ENCODE results near the gene PPARD.
A peak's percentile ranks its signal among the peaks of the same experiment; 100 is the strongest.

PPARD gene

DNA sequence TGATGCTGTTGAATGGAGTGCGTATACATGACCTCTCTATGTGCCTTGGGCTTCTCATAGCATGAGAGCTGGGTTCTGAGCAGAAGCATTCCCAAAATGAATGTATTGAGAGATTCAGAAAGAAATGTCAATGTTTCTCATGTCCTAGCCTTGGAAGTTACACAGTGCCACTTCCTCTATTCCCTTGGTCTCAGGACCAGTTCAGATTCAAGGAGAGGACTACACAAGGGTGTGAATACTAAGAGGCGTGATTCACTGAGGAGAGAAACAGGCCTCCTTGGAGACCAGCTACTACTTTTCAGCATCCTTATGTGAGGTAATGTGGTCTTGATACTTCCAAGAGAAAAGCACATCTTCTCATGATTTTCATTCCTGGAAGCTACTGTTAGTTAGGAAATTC, 10.4 kb downstream of the PPARD start:
- Histone ChIP-seq H2AFZ (ENCODE audit: low read depth, low read length) (no peak overlapping the region), H2BK12ac (ENCODE audit: low read length in 2 of 2) (no peak overlapping the region), H3K4me3 (ENCODE audit: insufficient read depth in 1 of 2, low read depth in 1 of 2, low read length in 2 of 2) (no peak overlapping the region), H4K91ac (ENCODE audit: low read length) (no peak overlapping the region), H2BK120ac (ENCODE audit: low read depth, low read length) (no peak overlapping the region), H3K79me1 (replicated peaks; ENCODE audit: low read length, poor library complexity, severe bottlenecking) (peaks cover 14% of the 10 kb centered on the region), H3K23ac (ENCODE audit: low read length in 2 of 2) (no peak overlapping the region), H2AK5ac (ENCODE audit: low read length, severe bottlenecking) (no peak overlapping the region), H3K9ac (ENCODE audit: low read length) (no peak overlapping the region), H3K36me3 (ENCODE audit: control insufficient read depth in 1 of 2, insufficient read depth in 2 of 2, low read depth in 1 of 2, low read length in 2 of 2) (peaks cover 27 to 60% of the 10 kb centered on the region in 2 experiments), H2BK15ac (ENCODE audit: low read depth, poor library complexity, severe bottlenecking) (no peak overlapping the region), H3K27ac (ENCODE audit: low read length, poor library complexity, severe bottlenecking) (no peak overlapping the region), H3K18ac (ENCODE audit: low read depth in 1 of 2, low read length in 2 of 2) (no peak overlapping the region), H3K4me2 (ENCODE audit: low read length, poor library complexity, severe bottlenecking) (no peak overlapping the region), H3K14ac (ENCODE audit: low read length in 2 of 2) (no peak overlapping the region), H4K8ac (ENCODE audit: low read length) (no peak overlapping the region), H2BK5ac (ENCODE audit: low read depth, low read length, poor library complexity, severe bottlenecking) (no peak overlapping the region), H3K4ac (ENCODE audit: low read depth in 1 of 2, low read length in 2 of 2) (no peak overlapping the region), H3K4me1 (ENCODE audit: control insufficient read depth, insufficient read depth, low read depth, low read length) (peaks cover 3% of the 10 kb centered on the region), H3K9me3 (ENCODE audit: control insufficient read depth, low read length) (no peaks in the 10 kb centered on the region), H3K27me3 (ENCODE audit: control insufficient read depth in 1 of 2, insufficient read depth in 1 of 2, low read length in 2 of 2) (no peaks in the 10 kb centered on the region)
- DNase-seq: no peak
- 86% methylated on average over 1 of the region's 2 CpGs for WGBS

DNA sequence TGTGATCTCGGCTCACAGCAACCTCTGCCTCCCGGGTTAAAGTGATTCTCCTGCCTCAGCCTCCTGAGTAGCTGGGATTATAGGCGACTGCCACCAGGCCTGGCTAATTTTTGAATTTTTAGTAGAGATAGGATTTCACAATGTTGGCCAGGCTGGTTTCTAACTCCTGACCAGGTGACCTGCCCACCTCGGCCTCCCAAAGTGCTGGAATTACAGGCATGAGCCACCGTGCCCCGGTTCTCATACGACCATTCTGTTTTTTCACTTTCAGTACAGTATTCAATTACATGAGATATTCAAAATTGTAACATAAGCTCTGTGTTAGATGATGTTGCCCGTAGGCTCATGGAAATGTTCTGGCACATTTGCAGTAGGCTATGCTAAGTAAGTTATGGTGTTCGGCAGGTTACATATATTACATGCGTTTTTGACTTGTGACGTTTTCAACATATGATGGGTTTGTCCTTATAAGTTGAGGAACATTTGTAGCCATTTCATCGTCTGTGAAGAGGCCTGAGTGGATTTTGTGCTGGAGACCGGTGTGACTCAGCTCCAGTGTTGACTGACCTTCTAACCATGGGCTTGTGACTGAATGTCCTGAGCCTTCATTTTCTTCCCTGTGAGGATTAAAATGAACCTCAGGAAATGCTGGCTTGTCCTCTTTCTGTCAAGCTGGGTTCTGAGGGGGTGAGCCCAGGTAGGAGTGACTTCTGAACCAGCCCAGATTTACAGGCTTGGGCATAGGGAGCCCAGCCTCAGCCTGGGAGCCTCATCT, 12.2 kb downstream of the PPARD start:
- Histone ChIP-seq H2BK5ac (ENCODE audit: low read depth, low read length, poor library complexity, severe bottlenecking) (no peak overlapping the region), H4K91ac (ENCODE audit: low read length) (no peak overlapping the region)

DNA sequence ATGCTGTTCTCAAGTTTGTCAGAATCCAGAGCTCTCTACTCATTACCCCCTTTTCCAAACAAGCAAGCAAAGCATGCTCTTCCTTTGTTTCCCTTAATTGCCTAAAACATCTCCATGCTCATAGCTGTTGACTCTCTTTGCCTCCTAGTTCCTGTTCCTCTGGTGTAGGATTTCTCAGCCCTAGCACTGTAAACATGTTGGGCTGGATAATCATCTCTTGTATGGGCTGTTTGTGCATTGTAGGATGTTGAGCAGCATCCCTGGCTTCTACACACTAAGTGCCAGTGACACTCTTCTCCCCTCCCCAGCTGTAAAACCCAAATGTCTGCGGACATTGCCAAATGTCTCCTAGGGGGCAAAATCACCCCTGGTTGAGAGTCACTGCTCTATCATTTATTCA, 14.0 kb downstream of the PPARD start:
- no peak overlapping the region for H3K18ac ChIP-seq (ENCODE audit: low read depth in 1 of 2, low read length in 2 of 2)
- H2BK5ac ChIP-seq (ENCODE audit: low read depth, low read length, poor library complexity, severe bottlenecking): no peak overlapping the region
- H2BK120ac ChIP-seq (ENCODE audit: low read depth, low read length): no peak overlapping the region
- H3K27ac ChIP-seq (ENCODE audit: low read length, poor library complexity, severe bottlenecking): no peak overlapping the region
- H3K9ac ChIP-seq (ENCODE audit: low read length): no peak overlapping the region
- H3K4ac ChIP-seq (ENCODE audit: low read depth in 1 of 2, low read length in 2 of 2): no peak overlapping the region
- peaks cover 20% of the 10 kb centered on the region for H3K4me1 ChIP-seq (ENCODE audit: control insufficient read depth, insufficient read depth, low read depth, low read length)
- no peak overlapping the region for H3K4me2 ChIP-seq (ENCODE audit: low read length, poor library complexity, severe bottlenecking)
- no peak overlapping the region for H4K8ac ChIP-seq (ENCODE audit: low read length)
- H3K23ac ChIP-seq (ENCODE audit: low read length in 2 of 2): no peak overlapping the region
- no peak overlapping the region for H2AFZ ChIP-seq (ENCODE audit: low read depth, low read length)
- H3K9me3 ChIP-seq (ENCODE audit: control insufficient read depth, low read length): no peaks in the 10 kb centered on the region
- H2BK12ac ChIP-seq (ENCODE audit: low read length in 2 of 2): peak overlapping the region in 1 of 2 experiments; percentile 5
- no peaks in the 10 kb centered on the region for H3K27me3 ChIP-seq (ENCODE audit: control insufficient read depth in 1 of 2, insufficient read depth in 1 of 2, low read length in 2 of 2)
- no peak overlapping the region for H3K4me3 ChIP-seq (ENCODE audit: insufficient read depth in 1 of 2, low read depth in 1 of 2, low read length in 2 of 2)
- peaks cover 19% of the 10 kb centered on the region for H3K79me1 ChIP-seq (replicated peaks; ENCODE audit: low read length, poor library complexity, severe bottlenecking)
- no peak overlapping the region for H3K14ac ChIP-seq (ENCODE audit: low read length in 2 of 2)
- peaks cover 20 to 39% of the 10 kb centered on the region in 2 experiments for H3K36me3 ChIP-seq (ENCODE audit: control insufficient read depth in 1 of 2, insufficient read depth in 2 of 2, low read depth in 1 of 2, low read length in 2 of 2)
- no peak overlapping the region for H2AK5ac ChIP-seq (ENCODE audit: low read length, severe bottlenecking)
- no peak for DNase-seq
- no peak overlapping the region for H2BK15ac ChIP-seq (ENCODE audit: low read depth, poor library complexity, severe bottlenecking)
- WGBS: 100% methylated on average over 1 of the region's 1 CpG
- no peak overlapping the region for H4K91ac ChIP-seq (ENCODE audit: low read length)

More for the DNA sequence above, 12.2 kb downstream of the PPARD start:
- H2AK5ac ChIP-seq (ENCODE audit: low read length, severe bottlenecking): no peak overlapping the region
- no peak overlapping the region for H4K8ac ChIP-seq (ENCODE audit: low read length)
- no peak overlapping the region for H3K23ac ChIP-seq (ENCODE audit: low read length in 2 of 2)
- no peak overlapping the region for H3K4me2 ChIP-seq (ENCODE audit: low read length, poor library complexity, severe bottlenecking)
- H2BK15ac ChIP-seq (ENCODE audit: low read depth, poor library complexity, severe bottlenecking): no peak overlapping the region
- H3K79me1 ChIP-seq (replicated peaks; ENCODE audit: low read length, poor library complexity, severe bottlenecking): peaks cover 17% of the 10 kb centered on the region
- H3K4me1 ChIP-seq (ENCODE audit: control insufficient read depth, insufficient read depth, low read depth, low read length): peaks cover 7% of the 10 kb centered on the region
- no peaks in the 10 kb centered on the region for H3K9me3 ChIP-seq (ENCODE audit: control insufficient read depth, low read length)
- H2AFZ ChIP-seq (ENCODE audit: low read depth, low read length): no peak overlapping the region
- peak; percentile 61 for DNase-seq
- H2BK12ac ChIP-seq (ENCODE audit: low read length in 2 of 2): no peak overlapping the region
- no peak overlapping the region for H3K4me3 ChIP-seq (ENCODE audit: insufficient read depth in 1 of 2, low read depth in 1 of 2, low read length in 2 of 2)
- 94% methylated on average over 10 of the region's 13 CpGs for WGBS
- H3K27me3 ChIP-seq (ENCODE audit: control insufficient read depth in 1 of 2, insufficient read depth in 1 of 2, low read length in 2 of 2): no peaks in the 10 kb centered on the region
- no peak overlapping the region for H2BK120ac ChIP-seq (ENCODE audit: low read depth, low read length)
- H3K18ac ChIP-seq (ENCODE audit: low read depth in 1 of 2, low read length in 2 of 2): no peak overlapping the region
- no peak overlapping the region for H3K27ac ChIP-seq (ENCODE audit: low read length, poor library complexity, severe bottlenecking)
- H3K36me3 ChIP-seq (ENCODE audit: control insufficient read depth in 1 of 2, insufficient read depth in 2 of 2, low read depth in 1 of 2, low read length in 2 of 2): peaks cover 20 to 45% of the 10 kb centered on the region in 2 experiments
- no peak overlapping the region for H3K4ac ChIP-seq (ENCODE audit: low read depth in 1 of 2, low read length in 2 of 2)
- H3K9ac ChIP-seq (ENCODE audit: low read length): peak overlapping the region; percentile 59
- no peak overlapping the region for H3K14ac ChIP-seq (ENCODE audit: low read length in 2 of 2)

DNA sequence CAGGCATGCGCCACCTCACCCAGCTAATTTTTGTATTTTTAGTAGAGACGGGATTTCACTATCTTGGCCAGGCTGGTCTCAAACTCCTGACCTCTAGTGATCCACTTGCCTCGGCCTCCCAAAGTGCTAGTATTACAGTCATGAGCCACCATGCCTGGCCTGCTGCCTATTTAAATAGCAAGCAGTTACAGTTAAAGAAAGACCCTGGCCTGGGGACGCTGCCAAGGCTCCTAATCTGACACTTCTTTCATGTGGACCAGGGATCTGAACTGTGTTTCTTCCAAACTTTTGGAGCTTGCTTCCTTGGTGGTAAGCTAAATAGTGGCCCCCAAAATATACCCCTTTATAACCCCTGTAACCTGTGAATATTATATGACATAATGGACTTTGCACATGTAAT, 15.3 kb downstream of the PPARD start:
- Histone ChIP-seq H4K91ac (ENCODE audit: low read length) (no peak overlapping the region), H3K4me2 (ENCODE audit: low read length, poor library complexity, severe bottlenecking) (no peak overlapping the region), H2BK15ac (ENCODE audit: low read depth, poor library complexity, severe bottlenecking) (no peak overlapping the region), H3K4me3 (ENCODE audit: insufficient read depth in 1 of 2, low read depth in 1 of 2, low read length in 2 of 2) (no peak overlapping the region), H3K9ac (ENCODE audit: low read length) (no peak overlapping the region), H3K18ac (ENCODE audit: low read depth in 1 of 2, low read length in 2 of 2) (no peak overlapping the region), H2BK5ac (ENCODE audit: low read depth, low read length, poor library complexity, severe bottlenecking) (no peak overlapping the region), H2AFZ (ENCODE audit: low read depth, low read length) (no peak overlapping the region), H4K8ac (ENCODE audit: low read length) (no peak overlapping the region), H3K4me1 (ENCODE audit: control insufficient read depth, insufficient read depth, low read depth, low read length) (peaks cover 29% of the 10 kb centered on the region), H3K9me3 (ENCODE audit: control insufficient read depth, low read length) (no peaks in the 10 kb centered on the region), H3K36me3 (ENCODE audit: control insufficient read depth in 1 of 2, insufficient read depth in 2 of 2, low read depth in 1 of 2, low read length in 2 of 2) (peaks cover 16 to 30% of the 10 kb centered on the region in 2 experiments), H3K4ac (ENCODE audit: low read depth in 1 of 2, low read length in 2 of 2) (no peak overlapping the region), H2BK120ac (ENCODE audit: low read depth, low read length) (no peak overlapping the region), H3K14ac (ENCODE audit: low read length in 2 of 2) (no peak overlapping the region), H3K79me1 (replicated peaks; ENCODE audit: low read length, poor library complexity, severe bottlenecking) (peaks cover 27% of the 10 kb centered on the region), H2BK12ac (ENCODE audit: low read length in 2 of 2) (no peak overlapping the region), H3K27me3 (ENCODE audit: control insufficient read depth in 1 of 2, insufficient read depth in 1 of 2, low read length in 2 of 2) (no peaks in the 10 kb centered on the region), H3K23ac (ENCODE audit: low read length in 2 of 2) (no peak overlapping the region), H3K27ac (ENCODE audit: low read length, poor library complexity, severe bottlenecking) (no peak overlapping the region), H2AK5ac (ENCODE audit: low read length, severe bottlenecking) (no peak overlapping the region)
- DNase-seq: no peak
- WGBS: 99% methylated on average over 4 of the region's 4 CpGs
